ENCODE results near the gene SYT2. TPM values are rescaled to one million over a fixed set of nuclear protein-coding genes. Genes with fewer than 3 reads are reported as not detected.
A peak's percentile ranks its signal among the peaks of the same experiment; 100 is the strongest.

SYT2 gene
- total RNA-seq, 1 experiment from 2014 or later, result not detected

GRCh38 chr1:202694314-202694713 is 15.9 kb downstream of the SYT2 start:
- Histone ChIP-seq H3K4me1 (replicated peaks) (no peaks in the 10 kb centered on the region), H3K4me3 (no peak overlapping the region), H3K27ac (no peak overlapping the region), H3K36me3 (no peaks in the 10 kb centered on the region), H3K27me3 (replicated peaks) (peaks cover 36% of the 10 kb centered on the region), H3K9me3 (replicated peaks) (no peaks in the 10 kb centered on the region)
- DNase-seq (ENCODE audit: low read depth in 1 of 2, low spot score in 2 of 2), result no peak

GRCh38 chr1:202692959-202693555 is 17.2 kb downstream of the SYT2 start:
- Histone ChIP-seq H3K27ac (no peak overlapping the region), H3K4me1 (replicated peaks) (no peaks in the 10 kb centered on the region), H3K36me3 (no peaks in the 10 kb centered on the region), H3K9me3 (replicated peaks) (no peaks in the 10 kb centered on the region), H3K4me3 (no peak overlapping the region), H3K27me3 (replicated peaks) (peaks cover 39% of the 10 kb centered on the region)
- DNase-seq (ENCODE audit: low read depth in 1 of 2, low spot score in 2 of 2), result peak; percentile 41 to 65

GRCh38 chr1:202691816-202692215 is 18.4 kb downstream of the SYT2 start:
- Histone ChIP-seq H3K36me3 (no peaks in the 10 kb centered on the region), H3K9me3 (replicated peaks) (no peaks in the 10 kb centered on the region), H3K4me1 (replicated peaks) (no peaks in the 10 kb centered on the region), H3K4me3 (no peak overlapping the region), H3K27me3 (replicated peaks) (peaks cover 27% of the 10 kb centered on the region), H3K27ac (no peak overlapping the region)
- no peak for DNase-seq (ENCODE audit: low read depth in 1 of 2, low spot score in 2 of 2)

GRCh38 chr1:202689493-202690342 is 20.5 kb downstream of the SYT2 start:
- H3K36me3 ChIP-seq, result no peaks in the 10 kb centered on the region
- H3K4me1 ChIP-seq (replicated peaks), result no peaks in the 10 kb centered on the region
- no peaks in the 10 kb centered on the region for H3K9me3 ChIP-seq (replicated peaks)
- DNase-seq (ENCODE audit: low read depth in 1 of 2, low spot score in 2 of 2), result no peak
- H3K4me3 ChIP-seq, result no peak overlapping the region
- no peak overlapping the region for H3K27ac ChIP-seq
- peaks cover 17% of the 10 kb centered on the region for H3K27me3 ChIP-seq (replicated peaks)

- Histone ChIP-seq H3K27ac (no peak overlapping the region), H3K27me3 (replicated peaks) (peaks cover 19% of the 10 kb centered on the region), H3K4me1 (replicated peaks) (no peaks in the 10 kb centered on the region), H3K36me3 (no peaks in the 10 kb centered on the region), H3K9me3 (replicated peaks) (no peaks in the 10 kb centered on the region), H3K4me3 (no peak overlapping the region)
- DNase-seq (ENCODE audit: low read depth in 1 of 2, low spot score in 2 of 2), result no peak
Observed at GRCh38 chr1:202689082-202689481, 21.2 kb downstream of the SYT2 start.

GRCh38 chr1:202688401-202688800 is 21.9 kb downstream of the SYT2 start:
- no peak overlapping the region for H3K27ac ChIP-seq
- H3K27me3 ChIP-seq (replicated peaks), result peaks cover 18% of the 10 kb centered on the region
- no peaks in the 10 kb centered on the region for H3K9me3 ChIP-seq (replicated peaks)
- no peaks in the 10 kb centered on the region for H3K4me1 ChIP-seq (replicated peaks)
- no peaks in the 10 kb centered on the region for H3K36me3 ChIP-seq
- H3K4me3 ChIP-seq, result no peak overlapping the region
- no peak for DNase-seq (ENCODE audit: low read depth in 1 of 2, low spot score in 2 of 2)

GRCh38 chr1:202687798-202688197 is 22.5 kb downstream of the SYT2 start:
- Histone ChIP-seq H3K36me3 (no peaks in the 10 kb centered on the region), H3K9me3 (replicated peaks) (no peaks in the 10 kb centered on the region), H3K4me3 (no peak overlapping the region), H3K4me1 (replicated peaks) (no peaks in the 10 kb centered on the region), H3K27me3 (replicated peaks) (peaks cover 11% of the 10 kb centered on the region), H3K27ac (no peak overlapping the region)
- no peak for DNase-seq (ENCODE audit: low read depth in 1 of 2, low spot score in 2 of 2)

GRCh38 chr1:202687370-202687769 is 22.9 kb downstream of the SYT2 start:
- Histone ChIP-seq H3K27me3 (replicated peaks) (peaks cover 11% of the 10 kb centered on the region), H3K36me3 (no peaks in the 10 kb centered on the region), H3K9me3 (replicated peaks) (no peaks in the 10 kb centered on the region), H3K27ac (no peak overlapping the region), H3K4me1 (replicated peaks) (no peaks in the 10 kb centered on the region), H3K4me3 (no peak overlapping the region)
- no peak for DNase-seq (ENCODE audit: low read depth in 1 of 2, low spot score in 2 of 2)

- no peaks in the 10 kb centered on the region for H3K36me3 ChIP-seq
- H3K4me1 ChIP-seq (replicated peaks), result no peaks in the 10 kb centered on the region
- no peaks in the 10 kb centered on the region for H3K9me3 ChIP-seq (replicated peaks)
- H3K4me3 ChIP-seq, result no peak overlapping the region
- H3K27ac ChIP-seq, result no peak overlapping the region
- no peak for DNase-seq (ENCODE audit: low read depth in 1 of 2, low spot score in 2 of 2)
- peaks cover 11% of the 10 kb centered on the region for H3K27me3 ChIP-seq (replicated peaks)
Observed at GRCh38 chr1:202685641-202686040, 24.6 kb downstream of the SYT2 start.

- no peaks in the 10 kb centered on the region for H3K4me1 ChIP-seq (replicated peaks)
- no peak overlapping the region for H3K4me3 ChIP-seq
- no peaks in the 10 kb centered on the region for H3K36me3 ChIP-seq
- no peak overlapping the region for H3K27ac ChIP-seq
- DNase-seq (ENCODE audit: low read depth in 1 of 2, low spot score in 2 of 2), result no peak
- H3K9me3 ChIP-seq (replicated peaks), result no peaks in the 10 kb centered on the region
- H3K27me3 ChIP-seq (replicated peaks), result peaks cover 11% of the 10 kb centered on the region; the same call in 1 of the 2 replicates
Observed at GRCh38 chr1:202684716-202685115, 25.5 kb downstream of the SYT2 start.

GRCh38 chr1:202683029-202683428 is 27.2 kb downstream of the SYT2 start:
- H3K9me3 ChIP-seq (replicated peaks), result no peaks in the 10 kb centered on the region
- H3K27ac ChIP-seq, result no peak overlapping the region
- H3K4me1 ChIP-seq (replicated peaks), result no peaks in the 10 kb centered on the region
- no peak for DNase-seq (ENCODE audit: low read depth in 1 of 2, low spot score in 2 of 2)
- no peak overlapping the region for H3K4me3 ChIP-seq
- peaks cover 3% of the 10 kb centered on the region; the same call in 1 of the 2 replicates for H3K27me3 ChIP-seq (replicated peaks)
- H3K36me3 ChIP-seq, result no peaks in the 10 kb centered on the region

- Histone ChIP-seq H3K27ac (no peak overlapping the region), H3K4me1 (replicated peaks) (no peaks in the 10 kb centered on the region), H3K4me3 (no peak overlapping the region), H3K9me3 (replicated peaks) (0 out of 2 replicates have a peak, but pooled peaks cover 2% of the 10 kb centered on the region), H3K36me3 (no peaks in the 10 kb centered on the region), H3K27me3 (replicated peaks) (peaks cover 3% of the 10 kb centered on the region; the same call in 1 of the 2 replicates)
- no peak for DNase-seq (ENCODE audit: low read depth in 1 of 2, low spot score in 2 of 2)
Observed at GRCh38 chr1:202682477-202682876, 27.8 kb downstream of the SYT2 start.

GRCh38 chr1:202681736-202682420 is 28.4 kb downstream of the SYT2 start:
- no peaks in the 10 kb centered on the region for H3K36me3 ChIP-seq
- H3K4me3 ChIP-seq, result no peak overlapping the region
- H3K27me3 ChIP-seq (replicated peaks), result peaks cover 3% of the 10 kb centered on the region; the same call in 1 of the 2 replicates
- H3K27ac ChIP-seq, result no peak overlapping the region
- no peaks in the 10 kb centered on the region for H3K4me1 ChIP-seq (replicated peaks)
- DNase-seq (ENCODE audit: low read depth in 1 of 2, low spot score in 2 of 2), result no peak
- 0 out of 2 replicates have a peak, but pooled peaks cover 2% of the 10 kb centered on the region for H3K9me3 ChIP-seq (replicated peaks)
